A549 treated with AZD9567 at 1 μM for 4 hours (cell line): ENCODE data around the gene ANGEL2. TPM values are rescaled to one million over a fixed set of nuclear protein-coding genes. Genes with fewer than 3 reads are reported as not detected.

ENCODE experiments used
- total RNA-seq: library from RNA; stranded (reverse); fragments of 200-300 nt; extraction: Qiagen RNA extraction; gene quantifications from 5 replicates; pipeline ENCODE4 v1.2.3, GENCODE V29; 2022; ENCODE audit not compliant: insufficient read depth

ANGEL2 gene, protein sequence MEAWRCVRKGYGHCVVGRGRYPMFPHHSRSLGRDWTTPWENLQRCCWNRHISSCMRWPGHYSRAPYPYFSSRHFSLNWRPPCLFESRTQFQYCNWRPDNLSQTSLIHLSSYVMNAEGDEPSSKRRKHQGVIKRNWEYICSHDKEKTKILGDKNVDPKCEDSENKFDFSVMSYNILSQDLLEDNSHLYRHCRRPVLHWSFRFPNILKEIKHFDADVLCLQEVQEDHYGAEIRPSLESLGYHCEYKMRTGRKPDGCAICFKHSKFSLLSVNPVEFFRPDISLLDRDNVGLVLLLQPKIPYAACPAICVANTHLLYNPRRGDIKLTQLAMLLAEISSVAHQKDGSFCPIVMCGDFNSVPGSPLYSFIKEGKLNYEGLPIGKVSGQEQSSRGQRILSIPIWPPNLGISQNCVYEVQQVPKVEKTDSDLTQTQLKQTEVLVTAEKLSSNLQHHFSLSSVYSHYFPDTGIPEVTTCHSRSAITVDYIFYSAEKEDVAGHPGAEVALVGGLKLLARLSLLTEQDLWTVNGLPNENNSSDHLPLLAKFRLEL
- 17.2 to 20.2 TPM (median 19.2 TPM) in 5 replicates for total RNA-seq

DNA sequence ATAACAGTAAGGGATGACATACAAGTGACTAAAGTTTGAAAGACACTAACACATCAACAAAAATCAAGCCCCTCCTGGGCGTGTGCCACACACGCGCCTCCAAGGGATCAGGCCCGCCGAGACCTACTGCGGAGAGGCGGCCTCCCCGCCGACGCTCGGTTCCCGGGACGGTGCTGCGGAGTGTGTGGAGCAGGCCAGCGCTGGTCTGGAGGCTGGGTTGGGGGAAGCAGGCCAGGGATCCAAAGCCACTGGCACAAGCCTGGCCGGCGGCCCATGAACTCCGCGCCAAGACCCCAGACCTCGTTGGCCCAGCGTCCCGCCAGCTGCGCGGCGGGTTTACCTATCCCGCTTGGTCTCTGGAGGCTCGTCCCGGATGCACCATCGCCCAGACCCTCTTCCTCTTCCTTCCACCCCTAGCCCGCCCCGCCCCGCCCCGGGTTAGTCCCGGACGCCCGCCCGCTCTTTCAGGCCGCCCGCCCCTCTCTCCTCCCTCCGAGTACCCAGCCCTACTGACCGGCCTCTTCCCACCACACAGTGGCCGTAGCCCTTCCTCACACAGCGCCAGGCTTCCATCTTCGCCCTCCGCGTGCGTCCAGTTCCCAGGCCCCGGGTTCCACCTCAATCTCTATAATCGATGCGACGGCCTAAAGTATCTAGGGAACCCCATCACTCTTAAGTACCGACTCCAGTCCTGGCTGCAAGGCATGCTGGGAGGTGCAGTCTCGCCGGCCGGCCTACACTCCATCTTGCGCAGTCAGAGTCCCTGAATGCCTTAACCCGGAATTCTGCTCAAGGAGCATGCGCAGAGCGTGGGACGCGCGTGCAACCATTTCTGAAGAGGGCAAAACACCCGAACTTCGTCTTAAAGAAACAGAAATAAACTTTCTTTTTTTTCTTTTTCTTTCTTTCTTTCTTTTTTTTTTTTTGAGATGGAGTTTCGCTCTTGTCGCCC is at the start of gene ANGEL2:
Gene ANGEL2 (minus strand): TSS at position 769 of the 952 bp plus-strand sequence. CDS start 196 bp downstream, at position 573.

GRCh38 chr1:213051127-213051880 is 35.6 kb upstream of the ANGEL2 start, which contains the start of gene RPS6KC1:
Gene RPS6KC1, plus strand, starts transcription at chr1:213051241. Its CDS starts 164 bp downstream, at chr1:213051405.

DNA sequence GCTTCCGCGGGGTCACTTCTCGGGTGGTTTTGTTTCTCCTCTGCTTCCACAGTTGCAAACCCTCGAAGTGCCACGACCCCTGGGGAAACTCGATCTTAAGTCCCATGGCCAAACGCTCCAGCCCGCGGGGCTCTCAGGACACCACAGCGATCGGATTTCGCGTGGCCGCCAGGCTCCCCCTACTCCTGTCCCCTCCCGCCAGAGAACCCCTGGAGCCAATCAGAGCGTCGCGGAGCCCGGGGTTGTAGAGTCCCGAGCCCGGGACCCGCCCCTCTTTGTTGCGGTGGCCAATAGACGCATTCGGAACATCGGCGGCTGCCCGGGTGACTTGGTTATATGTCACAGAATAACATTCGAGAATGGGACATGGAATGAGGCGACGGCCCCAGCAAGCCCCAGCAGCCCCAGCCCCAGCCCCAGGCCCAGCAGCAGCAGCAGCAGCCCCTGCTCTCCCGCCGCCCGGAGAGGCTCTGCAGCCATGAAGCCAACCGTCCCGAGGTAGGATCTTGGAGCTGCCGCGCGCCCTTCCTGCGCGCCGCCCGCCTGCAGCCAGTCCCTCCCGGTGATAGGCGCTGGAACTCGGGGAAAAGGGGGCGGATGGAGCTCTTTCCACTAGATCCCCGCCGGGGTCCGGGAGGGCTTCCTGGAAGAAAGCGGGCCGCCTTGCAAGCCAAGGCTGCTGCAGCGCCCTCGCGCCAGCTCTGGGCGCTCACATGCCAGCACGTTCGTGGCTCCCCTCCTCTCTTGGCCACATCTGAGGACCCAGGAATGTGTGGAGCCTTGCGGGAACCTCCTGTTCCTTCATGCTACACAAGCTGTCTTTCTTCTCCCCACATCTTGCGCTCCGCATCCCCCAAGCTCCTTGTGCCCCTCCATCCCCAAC is 65.2 kb downstream of the ANGEL2 start, which contains the start of gene VASH2:
Gene VASH2 (plus strand): TSS at position 299 of the 883 bp plus-strand sequence. CDS start 1,002 bp downstream, outside the sequence.

Other genes with a start within 250 kb of the ANGEL2 start
- gene NSL1, start 224.1 kb downstream of the ANGEL2 start, total RNA-seq = 28.8 to 44.9 TPM (median 32.4 TPM) in 5 replicates
- 10.0 to 12.1 TPM (median 11.3 TPM) in 5 replicates for gene TATDN3, start 224.0 kb downstream of the ANGEL2 start, total RNA-seq
- gene SPATA45, start 168.2 kb downstream of the ANGEL2 start, total RNA-seq = not detected in 5 replicates
- 13.9 to 18.1 TPM (median 15.2 TPM) in 5 replicates for gene FLVCR1, start 157.6 kb downstream of the ANGEL2 start, total RNA-seq
- 1.7 to 5.4 TPM (median 2.8 TPM) in 5 replicates for gene VASH2, start 65.3 kb downstream of the ANGEL2 start, total RNA-seq
- gene RPS6KC1, start 35.4 kb upstream of the ANGEL2 start, total RNA-seq = 10.3 to 13.8 TPM (median 11.5 TPM) in 5 replicates